GM23248 (cell line): Measurements from ENCODE around the gene FHOD1.

Source experiments
- EZH2 ChIP-seq: fragments of 200-600 bp; sonication (generic); IDR thresholded peaks from 2 replicates; pipeline ENCODE4 v1.6.1; 2018; ENCODE audit warnings: antibody characterized with exemption, mild to moderate bottlenecking; ENCODE audit not compliant: insufficient read depth, poor library complexity, severe bottlenecking
- EZH2phosphoT487 ChIP-seq: fragments of 200-600 bp; sonication (generic); IDR thresholded peaks from 2 replicates; pipeline ENCODE4 v1.6.1; 2018; ENCODE audit warnings: antibody characterized with exemption, moderate library complexity, mild to moderate bottlenecking, low read depth; ENCODE audit not compliant: insufficient read depth

DNA sequence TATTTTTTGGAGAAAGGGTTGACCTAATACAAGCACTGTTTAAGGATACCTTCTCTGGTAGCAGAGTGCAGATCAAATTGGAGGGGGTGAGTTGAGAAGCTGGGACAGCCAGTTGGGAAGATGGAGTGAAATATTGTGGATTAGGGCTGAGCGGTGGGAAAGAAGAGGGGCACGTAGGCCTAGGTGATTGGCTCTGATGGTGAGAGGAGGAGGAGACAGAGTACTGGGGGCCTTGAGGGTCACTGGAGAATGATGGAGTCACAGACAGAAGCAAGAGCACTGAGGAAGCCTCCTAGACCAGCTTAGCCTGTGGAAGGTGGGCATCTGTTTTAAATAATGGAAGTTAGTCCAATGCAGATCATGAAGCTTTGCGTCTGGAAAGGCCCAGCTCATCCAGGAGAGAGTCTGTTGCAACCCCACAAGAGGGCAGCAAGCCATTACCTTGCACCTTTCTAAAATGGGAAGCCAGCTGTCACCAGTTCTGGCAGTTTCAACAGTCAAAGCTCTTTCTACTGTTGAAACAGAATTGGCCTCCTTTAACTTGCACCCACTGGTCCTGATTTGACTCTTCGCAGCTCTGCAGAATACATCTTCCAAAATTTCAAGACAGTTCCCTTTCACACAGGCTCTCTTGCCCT is 13.3 kb upstream of the FHOD1 start:
- TF ChIP-seq EZH2phosphoT487 (no peak), EZH2 (no peak)
